HG03135 (cell line): Measurements from ENCODE around the gene RASAL2.
"Not testable (repeated sequence)": the region's sequence is repeated elsewhere in the genome, so short reads cannot be mapped to it uniquely, and the experiment has no call there.

Experiments used
- ATAC-seq: cut with Tn5 transposase; IDR thresholded peaks from one replicate; pipeline ENCODE4 v1.9.1; 2021; ENCODE audit warnings: mild to moderate bottlenecking, moderate library complexity; ENCODE audit not compliant: unreplicated experiment

Gene RASAL2

GRCh38 chr1:178500091-178500770 is 406.3 kb downstream of the RASAL2 start:
- no peak for ATAC-seq

- ATAC-seq: no peak
These were observed 407.1 kb downstream of the RASAL2 start for GRCh38 chr1:178500936-178501554.

GRCh38 chr1:178501705-178502329 is 407.9 kb downstream of the RASAL2 start:
- ATAC-seq: peak; percentile 78

- no peak for ATAC-seq
These were observed 408.4 kb downstream of the RASAL2 start for GRCh38 chr1:178502330-178502714.

GRCh38 chr1:178502856-178503255 is 409.0 kb downstream of the RASAL2 start:
- ATAC-seq: no peak

- not testable (repeated sequence) for ATAC-seq
These were observed 409.4 kb downstream of the RASAL2 start for GRCh38 chr1:178503316-178503715.

- ATAC-seq: no peak
These were observed 409.9 kb downstream of the RASAL2 start for GRCh38 chr1:178503849-178504248.

- no peak for ATAC-seq
These were observed 410.4 kb downstream of the RASAL2 start for GRCh38 chr1:178504286-178504685.

- no peak for ATAC-seq
These were observed 412.3 kb downstream of the RASAL2 start for GRCh38 chr1:178506177-178506576.

GRCh38 chr1:178506669-178507068 is 412.8 kb downstream of the RASAL2 start:
- ATAC-seq: no peak

GRCh38 chr1:178509414-178510007 is 415.6 kb downstream of the RASAL2 start:
- no peak for ATAC-seq

GRCh38 chr1:178510155-178510554 is 416.3 kb downstream of the RASAL2 start:
- ATAC-seq: no peak

- ATAC-seq: no peak
These were observed 418.8 kb downstream of the RASAL2 start, which contains the start of gene TEX35 for GRCh38 chr1:178512566-178513277. Gene TEX35, plus strand, starts transcription at chr1:178513109. Its CDS starts 80 bp downstream, at chr1:178513189.

- ATAC-seq: no peak
These were observed 419.5 kb downstream of the RASAL2 start for GRCh38 chr1:178513278-178513983.

- ATAC-seq: no peak
These were observed 422.2 kb downstream of the RASAL2 start for GRCh38 chr1:178516110-178516509.

- no peak for ATAC-seq
These were observed 425.0 kb downstream of the RASAL2 start for GRCh38 chr1:178518894-178519293.

GRCh38 chr1:178520803-178521202 is 426.9 kb downstream of the RASAL2 start:
- no peak for ATAC-seq

- ATAC-seq: no peak
These were observed 427.3 kb downstream of the RASAL2 start for GRCh38 chr1:178521241-178521640.

- ATAC-seq: no peak
These were observed 433.2 kb downstream of the RASAL2 start for GRCh38 chr1:178527117-178527516.

- no peak for ATAC-seq
These were observed 434.5 kb downstream of the RASAL2 start for GRCh38 chr1:178528228-178528952.
